A673 (cell line): Measurements from ENCODE around the gene MEAK7.

Source experiments
- EZH2 ChIP-seq: fragments of 200-600 bp; sonication (generic); IDR thresholded peaks from 2 replicates; pipeline ENCODE4 v1.6.1; 2017; ENCODE audit warnings: borderline replicate concordance, low read depth, mild to moderate bottlenecking, mixed read lengths, antibody characterized with exemption, low read length; ENCODE audit not compliant: poor library complexity, severe bottlenecking
- TF ChIP-seq, protein P1 (sequence below): fragments of 300-800, 200-600 bp; sonication (generic); conservative IDR thresholded peaks from 2 replicates; pipeline ENCODE4 v1.5.1; 2017; ENCODE audit warnings: low read depth, mild to moderate bottlenecking, antibody characterized with exemption, low read length, moderate library complexity, mixed read lengths

DNA sequence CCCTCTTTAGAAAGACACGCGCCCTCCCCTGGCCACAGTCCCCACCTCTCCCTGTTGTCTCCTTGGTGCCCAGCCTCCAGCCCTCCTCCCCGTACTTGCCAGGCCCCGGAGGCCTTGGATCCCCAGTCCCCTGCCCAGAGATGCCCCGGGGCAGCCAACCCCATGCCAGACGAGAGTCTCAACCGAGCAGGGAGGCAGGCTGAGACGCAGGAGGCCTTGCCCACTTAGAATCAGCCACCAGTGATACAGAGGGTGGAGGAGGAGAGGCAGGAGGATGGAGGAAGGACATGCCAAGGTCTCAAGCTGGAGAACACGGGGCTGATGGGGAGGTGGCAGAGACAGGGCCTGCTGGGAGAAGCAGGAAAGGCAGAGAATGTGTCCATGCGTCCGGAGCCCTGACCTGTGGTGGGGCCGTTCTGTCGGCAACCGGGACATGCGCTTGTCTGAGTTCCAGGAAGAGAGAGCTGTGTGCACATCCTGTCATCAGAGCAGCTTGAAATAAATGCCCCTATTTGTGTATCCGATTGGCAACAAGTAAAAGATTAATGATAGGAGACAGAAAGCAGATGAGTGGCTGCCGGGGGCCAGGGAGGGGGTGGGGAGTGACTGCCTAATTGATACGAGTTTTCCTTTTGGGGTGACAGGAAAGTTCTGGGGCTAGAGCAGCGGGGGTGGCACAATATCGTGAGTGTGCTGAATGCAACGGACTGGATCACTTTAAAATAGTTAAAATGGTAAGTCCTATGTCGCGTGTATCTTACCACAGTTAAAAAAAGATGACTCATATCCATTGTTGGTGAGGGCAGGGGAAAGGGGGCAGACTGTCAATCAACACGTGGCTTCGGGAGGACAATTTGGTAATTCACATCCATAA, 44.7 kb upstream of the MEAK7 start:
- TF ChIP-seq, protein P1, sequence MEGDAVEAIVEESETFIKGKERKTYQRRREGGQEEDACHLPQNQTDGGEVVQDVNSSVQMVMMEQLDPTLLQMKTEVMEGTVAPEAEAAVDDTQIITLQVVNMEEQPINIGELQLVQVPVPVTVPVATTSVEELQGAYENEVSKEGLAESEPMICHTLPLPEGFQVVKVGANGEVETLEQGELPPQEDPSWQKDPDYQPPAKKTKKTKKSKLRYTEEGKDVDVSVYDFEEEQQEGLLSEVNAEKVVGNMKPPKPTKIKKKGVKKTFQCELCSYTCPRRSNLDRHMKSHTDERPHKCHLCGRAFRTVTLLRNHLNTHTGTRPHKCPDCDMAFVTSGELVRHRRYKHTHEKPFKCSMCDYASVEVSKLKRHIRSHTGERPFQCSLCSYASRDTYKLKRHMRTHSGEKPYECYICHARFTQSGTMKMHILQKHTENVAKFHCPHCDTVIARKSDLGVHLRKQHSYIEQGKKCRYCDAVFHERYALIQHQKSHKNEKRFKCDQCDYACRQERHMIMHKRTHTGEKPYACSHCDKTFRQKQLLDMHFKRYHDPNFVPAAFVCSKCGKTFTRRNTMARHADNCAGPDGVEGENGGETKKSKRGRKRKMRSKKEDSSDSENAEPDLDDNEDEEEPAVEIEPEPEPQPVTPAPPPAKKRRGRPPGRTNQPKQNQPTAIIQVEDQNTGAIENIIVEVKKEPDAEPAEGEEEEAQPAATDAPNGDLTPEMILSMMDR: no peak
- no peak for TF ChIP-seq EZH2
